Neural progenitor cell (in vitro differentiated cells): ENCODE measurements around the gene CYP4F2. TPM values are rescaled to one million over a fixed set of nuclear protein-coding genes. Genes with fewer than 3 reads are reported as not detected.
"Not testable (repeated sequence)": the region's sequence is repeated elsewhere in the genome, so short reads cannot be mapped to it uniquely, and the experiment has no call there.

Source experiments
- DNase-seq: peaks from one replicate; pipeline ENCODE4 v3.0.0-alpha.2; 2016; ENCODE audit warnings: low spot score
- H2AFZ ChIP-seq: fragments of 200-600 bp; sonication (generic); replicated peaks from 2 replicates; pipeline ENCODE4 v1.6.1; 2016; ENCODE audit warnings: antibody characterized with exemption
- H3F3A ChIP-seq: fragments of 200-600 bp; sonication (generic); 2 replicates; pipeline ENCODE4 v1.6.1; 2016; ENCODE audit warnings: antibody characterized with exemption, low read depth
- H3K27ac ChIP-seq: fragments of 200-600 bp; sonication (generic); 2 replicates; pipeline ENCODE4 v1.5.1; 2016; ENCODE audit warnings: mild to moderate bottlenecking
- H3K27me3 ChIP-seq: fragments of 200-600 bp; sonication (generic); 2 replicates; pipeline ENCODE4 v1.6.1; 2016; ENCODE audit warnings: mild to moderate bottlenecking, moderate library complexity
- H3K36me3 ChIP-seq: fragments of 200-600 bp; sonication (generic); 2 replicates; pipeline ENCODE4 v1.5.1; 2016
- H3K4me1 ChIP-seq: fragments of 200-600 bp; sonication (generic); 2 replicates; pipeline ENCODE4 v1.6.1; 2016; ENCODE audit warnings: mixed run types
- H3K4me2 ChIP-seq: fragments of 200-600 bp; sonication (generic); 2 replicates; pipeline ENCODE4 v1.6.1; 2016
- H3K4me3 ChIP-seq: fragments of 200-600 bp; sonication (generic); 2 replicates; pipeline ENCODE4 v1.5.1; 2016
- H3K79me2 ChIP-seq: fragments of 200-600 bp; sonication (generic); 2 replicates; pipeline ENCODE4 v1.6.1; 2016; ENCODE audit warnings: low read depth
- H3K9ac ChIP-seq: fragments of 200-600 bp; sonication (generic); 2 replicates; pipeline ENCODE4 v1.6.1; 2016
- H3K9me3 ChIP-seq: fragments of 200-600 bp; sonication (generic); 2 replicates; pipeline ENCODE4 v1.5.1; 2016; ENCODE audit warnings: low read depth
- H4K20me1 ChIP-seq: fragments of 200-600 bp; sonication (generic); 2 replicates; pipeline ENCODE4 v1.6.1; 2016; ENCODE audit warnings: low read depth
- H3K27ac Mint-ChIP-seq: 3 replicates; pipeline ENCODE4 v1.8.0; 2021; ENCODE audit warnings: mixed read lengths
- H3K27me3 Mint-ChIP-seq: 2 replicates; pipeline ENCODE4 v1.8.0; 2022; ENCODE audit warnings: low read depth, mild to moderate bottlenecking, inconsistent platforms, moderate library complexity, mixed read lengths; ENCODE audit not compliant: insufficient read depth
- H3K36me3 Mint-ChIP-seq: 3 replicates; pipeline ENCODE4 v1.8.0; 2021; ENCODE audit warnings: mixed read lengths
- H3K4me1 Mint-ChIP-seq: 3 replicates; pipeline ENCODE4 v1.8.0; 2021; ENCODE audit warnings: mixed read lengths
- H3K4me3 Mint-ChIP-seq: 3 replicates; pipeline ENCODE4 v1.8.0; 2021; ENCODE audit warnings: mild to moderate bottlenecking, moderate library complexity, mixed read lengths
- H3K9me3 Mint-ChIP-seq: 3 replicates; pipeline ENCODE4 v1.8.0; 2020; ENCODE audit warnings: mixed read lengths
- EZH2 ChIP-seq: fragments of 200-600 bp; sonication (generic); IDR thresholded peaks from 2 replicates; pipeline ENCODE4 v1.6.1; 2017; ENCODE audit warnings: antibody characterized with exemption, mild to moderate bottlenecking, moderate library complexity
- EZH2phosphoT487 ChIP-seq: fragments of 200-600 bp; sonication (generic); IDR thresholded peaks from 2 replicates; pipeline ENCODE4 v1.6.1; 2017; ENCODE audit warnings: antibody characterized with exemption
- total RNA-seq: library from RNA; depleted of rRNA; stranded (reverse); fragments of >200 nt; gene quantifications from 2 replicates; pipeline ENCODE4 v1.2.3, GENCODE V29; 2015; ENCODE audit warnings: low replicate concordance
- TF ChIP-seq, protein P1 (sequence below): fragments of 200-600 bp; sonication (generic); IDR thresholded peaks from 2 replicates; pipeline ENCODE4 v1.5.1; 2017; ENCODE audit warnings: antibody characterized with exemption, mild to moderate bottlenecking

The CYP4F2 gene
- total RNA-seq, 1 donor from 2014 or later = not detected

DNA sequence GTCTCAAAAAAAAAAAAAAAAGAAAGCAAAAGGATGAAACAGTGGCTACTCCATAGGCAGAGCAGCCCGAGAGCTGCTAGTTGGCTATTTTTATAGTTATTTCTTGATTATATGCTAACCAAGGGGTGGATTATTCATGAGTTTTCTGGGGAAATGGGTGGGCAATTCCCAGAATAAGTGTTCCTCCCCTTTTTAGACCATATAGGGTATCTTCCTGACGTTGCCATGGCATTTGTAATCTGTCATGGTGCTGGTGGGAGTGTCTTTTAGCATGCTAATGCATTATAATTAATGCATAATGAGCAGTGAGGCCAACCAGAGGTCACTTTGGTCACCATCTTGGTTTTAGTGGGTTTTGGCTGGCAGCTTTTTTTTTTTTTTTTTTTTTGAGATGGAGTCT lies 57.0 kb downstream of the CYP4F2 start:
- Mint-ChIP-seq H3K9me3 (peaks cover 42% of the 10 kb centered on the region), H3K27ac (no peak overlapping the region), H3K36me3 (no peaks in the 10 kb centered on the region), H3K4me1 (no peaks in the 10 kb centered on the region), H3K4me3 (no peak overlapping the region), H3K27me3 (peaks cover 8% of the 10 kb centered on the region)
- Histone ChIP-seq H2AFZ (no peak overlapping the region), H3K9ac (no peak overlapping the region), H3K9me3 (peaks cover 7% of the 10 kb centered on the region), H3K27me3 (no peaks in the 10 kb centered on the region), H4K20me1 (no peaks in the 10 kb centered on the region), H3K27ac (no peak overlapping the region), H3K4me3 (no peak overlapping the region), H3K36me3 (no peaks in the 10 kb centered on the region), H3K4me1 (no peaks in the 10 kb centered on the region), H3F3A (no peaks in the 10 kb centered on the region), H3K4me2 (no peak overlapping the region), H3K79me2 (no peaks in the 10 kb centered on the region)
- DNase-seq = no peak
- TF ChIP-seq, protein P1, sequence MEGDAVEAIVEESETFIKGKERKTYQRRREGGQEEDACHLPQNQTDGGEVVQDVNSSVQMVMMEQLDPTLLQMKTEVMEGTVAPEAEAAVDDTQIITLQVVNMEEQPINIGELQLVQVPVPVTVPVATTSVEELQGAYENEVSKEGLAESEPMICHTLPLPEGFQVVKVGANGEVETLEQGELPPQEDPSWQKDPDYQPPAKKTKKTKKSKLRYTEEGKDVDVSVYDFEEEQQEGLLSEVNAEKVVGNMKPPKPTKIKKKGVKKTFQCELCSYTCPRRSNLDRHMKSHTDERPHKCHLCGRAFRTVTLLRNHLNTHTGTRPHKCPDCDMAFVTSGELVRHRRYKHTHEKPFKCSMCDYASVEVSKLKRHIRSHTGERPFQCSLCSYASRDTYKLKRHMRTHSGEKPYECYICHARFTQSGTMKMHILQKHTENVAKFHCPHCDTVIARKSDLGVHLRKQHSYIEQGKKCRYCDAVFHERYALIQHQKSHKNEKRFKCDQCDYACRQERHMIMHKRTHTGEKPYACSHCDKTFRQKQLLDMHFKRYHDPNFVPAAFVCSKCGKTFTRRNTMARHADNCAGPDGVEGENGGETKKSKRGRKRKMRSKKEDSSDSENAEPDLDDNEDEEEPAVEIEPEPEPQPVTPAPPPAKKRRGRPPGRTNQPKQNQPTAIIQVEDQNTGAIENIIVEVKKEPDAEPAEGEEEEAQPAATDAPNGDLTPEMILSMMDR = no peak
- TF ChIP-seq EZH2 = no peak
- TF ChIP-seq EZH2phosphoT487 = no peak

DNA sequence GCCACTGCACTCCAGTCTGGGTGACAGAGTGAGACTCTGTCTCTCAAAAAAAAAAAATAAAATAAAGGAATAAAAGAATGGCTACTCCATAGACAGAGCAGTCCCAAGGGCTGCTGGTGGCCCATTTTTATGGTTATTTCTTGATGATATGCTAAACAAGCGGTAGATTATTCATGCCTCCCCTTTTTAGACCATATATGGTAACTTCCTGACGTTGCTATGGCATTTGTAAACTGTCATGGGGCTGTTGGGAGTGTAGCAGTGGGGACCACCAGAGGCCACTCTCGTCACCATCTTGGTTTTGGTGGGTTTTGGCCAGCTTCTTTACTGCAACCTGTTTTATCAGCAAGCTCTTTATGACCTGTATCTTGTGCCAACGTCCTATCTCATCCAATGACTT lies 58.0 kb downstream of the CYP4F2 start:
- H3K27me3 Mint-ChIP-seq, DNase-seq, H3K4me1 Mint-ChIP-seq, H3K27ac Mint-ChIP-seq, H3K9me3 ChIP-seq, H3K27ac ChIP-seq, H3K36me3 Mint-ChIP-seq, H3K4me2 ChIP-seq, H3K27me3 ChIP-seq, H3K36me3 ChIP-seq, H3K9ac ChIP-seq, H3K4me1 ChIP-seq, H3F3A ChIP-seq, H3K4me3 Mint-ChIP-seq, H3K4me3 ChIP-seq, H3K79me2 ChIP-seq, H4K20me1 ChIP-seq, H2AFZ ChIP-seq: not testable (repeated sequence)
- peaks cover 43% of the 10 kb centered on the region for H3K9me3 Mint-ChIP-seq

DNA sequence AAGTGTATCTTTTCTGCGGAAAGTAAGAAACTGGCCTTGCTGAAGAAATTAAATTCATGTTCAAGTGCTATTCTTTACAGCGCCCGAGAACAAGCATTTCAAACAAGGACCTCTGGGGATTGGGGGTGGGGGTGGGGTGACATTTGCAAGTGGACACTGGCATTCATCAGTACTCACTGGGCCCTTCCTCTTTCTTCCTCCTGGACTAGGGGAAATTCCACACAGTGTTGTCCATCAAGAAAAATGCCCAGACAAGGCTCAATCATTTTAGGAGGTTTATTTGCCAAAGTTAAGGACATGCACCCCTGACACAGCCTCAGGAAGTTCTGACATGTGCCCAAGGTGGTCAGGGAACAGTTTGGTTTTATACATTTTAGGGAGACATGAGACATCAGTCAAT lies 59.5 kb downstream of the CYP4F2 start:
- no peaks in the 10 kb centered on the region for H3K36me3 ChIP-seq
- Mint-ChIP-seq H3K27ac (no peak overlapping the region), H3K36me3 (no peaks in the 10 kb centered on the region), H3K27me3 (peaks cover 4% of the 10 kb centered on the region), H3K4me3 (no peak overlapping the region), H3K9me3 (peaks cover 35% of the 10 kb centered on the region), H3K4me1 (no peaks in the 10 kb centered on the region)
- no peaks in the 10 kb centered on the region for H3F3A ChIP-seq
- H3K27ac ChIP-seq = no peak overlapping the region
- H2AFZ ChIP-seq = no peak overlapping the region
- peaks cover 7% of the 10 kb centered on the region for H3K9me3 ChIP-seq
- H3K79me2 ChIP-seq = no peaks in the 10 kb centered on the region
- no peaks in the 10 kb centered on the region for H3K27me3 ChIP-seq
- DNase-seq = no peak
- H3K4me1 ChIP-seq = no peaks in the 10 kb centered on the region
- no peak overlapping the region for H3K4me3 ChIP-seq
- H3K4me2 ChIP-seq = no peak overlapping the region
- no peak for TF ChIP-seq EZH2phosphoT487
- TF ChIP-seq, protein P1 = no peak
- no peak for TF ChIP-seq EZH2
- no peaks in the 10 kb centered on the region for H4K20me1 ChIP-seq
- no peak overlapping the region for H3K9ac ChIP-seq

DNA sequence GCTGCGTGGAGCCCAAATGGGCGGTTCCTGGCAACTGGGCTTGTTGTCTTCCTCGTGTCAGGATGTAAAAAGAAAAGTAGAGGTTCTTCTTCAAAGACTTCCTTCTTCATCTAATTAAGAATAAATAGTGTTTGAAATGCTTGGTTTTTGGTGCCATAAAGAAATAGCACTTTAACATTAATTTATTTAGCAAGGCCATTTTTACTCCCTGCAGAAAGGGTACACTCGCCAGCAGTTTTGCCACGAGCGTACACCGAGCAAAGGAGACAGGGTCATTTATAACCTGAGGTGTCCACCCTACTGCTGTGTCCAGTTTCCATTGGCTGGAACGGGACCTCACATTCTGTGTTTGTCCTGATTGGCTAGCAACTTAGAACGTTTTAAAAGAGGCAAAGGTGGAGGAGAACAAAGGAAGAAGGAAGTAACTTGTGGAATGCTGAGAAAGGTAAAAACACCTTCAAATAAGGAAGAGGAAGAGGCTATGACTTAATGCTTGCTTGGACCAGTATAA lies 60.6 kb downstream of the CYP4F2 start:
- Mint-ChIP-seq H3K9me3 (peaks cover 28% of the 10 kb centered on the region), H3K27ac (no peak overlapping the region), H3K36me3 (no peaks in the 10 kb centered on the region), H3K4me3 (no peak overlapping the region), H3K27me3 (peaks cover 3% of the 10 kb centered on the region), H3K4me1 (no peaks in the 10 kb centered on the region)
- no peak for TF ChIP-seq EZH2
- no peak for TF ChIP-seq EZH2phosphoT487
- TF ChIP-seq, protein P1 = no peak
- Histone ChIP-seq H3K4me3 (no peak overlapping the region), H3K4me1 (no peaks in the 10 kb centered on the region), H3K36me3 (no peaks in the 10 kb centered on the region), H3K4me2 (no peak overlapping the region), H4K20me1 (no peaks in the 10 kb centered on the region), H2AFZ (no peak overlapping the region), H3K27me3 (no peaks in the 10 kb centered on the region), H3K9me3 (peaks cover 7% of the 10 kb centered on the region), H3K9ac (no peak overlapping the region), H3K27ac (no peak overlapping the region), H3K79me2 (no peaks in the 10 kb centered on the region), H3F3A (no peaks in the 10 kb centered on the region)
- no peak for DNase-seq
